Fibroblast of peridontal ligament (primary cell): ENCODE data around the gene BIRC2.

Source experiments
- DNase-seq: peaks from one replicate; pipeline ENCODE4 v3.0.0-alpha.2; 2010; ENCODE audit errors: extremely low read depth

Gene BIRC2

DNA sequence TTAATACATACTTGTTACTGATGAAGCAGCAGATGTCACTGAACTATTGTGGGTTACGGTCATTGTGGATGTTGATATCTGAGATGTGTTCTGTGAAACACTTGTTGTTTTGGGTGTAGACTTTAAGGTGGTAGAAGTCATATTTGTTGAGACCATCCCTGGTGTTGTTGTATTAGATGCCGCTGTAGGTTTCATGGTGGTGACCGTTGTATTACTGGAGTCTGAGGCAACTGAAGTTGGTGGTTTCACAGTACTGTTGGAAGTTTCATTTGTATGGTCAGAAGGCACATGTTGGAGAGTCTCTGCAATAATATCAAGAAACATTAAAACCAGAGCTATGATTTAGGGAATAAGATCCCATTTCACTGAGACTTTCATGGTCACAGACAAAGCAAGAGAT, 54.9 kb downstream of the BIRC2 start:
- DNase-seq, result no peak

DNA sequence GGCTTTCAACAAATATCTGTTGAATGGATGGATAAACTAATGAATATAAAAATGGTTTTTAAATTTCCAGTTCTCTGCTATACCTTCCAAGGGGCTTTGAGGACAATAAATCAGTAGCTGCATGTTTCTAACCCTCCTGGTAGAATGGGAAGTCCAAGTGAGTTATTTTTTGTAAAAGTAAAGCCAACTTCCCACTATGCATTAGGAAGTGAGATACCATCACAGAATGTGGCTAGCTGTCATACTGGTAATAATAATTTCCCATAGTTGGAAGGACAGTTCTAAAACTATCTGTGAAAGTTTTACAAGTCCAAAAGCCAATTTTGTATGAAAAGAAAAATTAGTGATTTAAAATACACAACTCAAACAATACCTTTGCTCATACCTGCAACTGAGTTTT, 55.5 kb downstream of the BIRC2 start:
- DNase-seq, result no peak

DNA sequence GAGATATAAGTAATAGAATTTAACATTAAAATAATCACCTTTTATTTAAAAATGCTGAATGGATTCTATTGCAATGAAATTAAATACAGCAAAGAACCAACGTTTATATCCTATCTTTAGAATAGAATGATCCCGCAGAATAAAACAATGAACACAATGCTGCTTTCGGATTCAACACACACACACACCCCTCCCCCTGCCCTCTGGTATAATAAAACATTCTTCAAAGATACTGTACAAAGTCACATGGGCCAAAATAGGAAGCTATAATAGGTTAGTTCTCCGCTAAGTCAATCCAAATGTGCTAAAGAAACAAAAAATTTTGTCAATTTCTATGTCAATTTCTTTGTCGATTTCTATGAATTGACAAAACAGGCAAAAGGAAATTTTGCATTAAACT, 58.5 kb downstream of the BIRC2 start:
- DNase-seq, result no peak

DNA sequence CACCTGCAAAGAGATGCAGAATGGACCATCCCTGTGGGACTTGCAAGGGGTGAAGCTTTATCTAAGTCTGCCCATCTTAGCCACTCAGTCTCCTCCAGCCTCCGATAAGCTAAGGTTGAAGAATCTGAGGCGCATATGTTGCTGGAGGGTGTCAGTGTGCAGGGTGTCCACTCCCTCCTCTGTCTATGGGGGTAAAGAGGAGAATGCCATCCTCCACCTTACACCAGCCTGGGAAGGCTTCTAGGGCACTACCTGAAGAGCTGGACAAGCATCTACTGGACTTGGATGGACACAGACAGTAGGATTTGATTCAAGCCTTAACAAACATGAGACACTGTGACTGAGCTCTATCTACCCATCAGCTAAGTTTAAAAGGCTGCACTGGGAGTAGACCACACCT, 59.1 kb downstream of the BIRC2 start:
- DNase-seq, result no peak

DNA sequence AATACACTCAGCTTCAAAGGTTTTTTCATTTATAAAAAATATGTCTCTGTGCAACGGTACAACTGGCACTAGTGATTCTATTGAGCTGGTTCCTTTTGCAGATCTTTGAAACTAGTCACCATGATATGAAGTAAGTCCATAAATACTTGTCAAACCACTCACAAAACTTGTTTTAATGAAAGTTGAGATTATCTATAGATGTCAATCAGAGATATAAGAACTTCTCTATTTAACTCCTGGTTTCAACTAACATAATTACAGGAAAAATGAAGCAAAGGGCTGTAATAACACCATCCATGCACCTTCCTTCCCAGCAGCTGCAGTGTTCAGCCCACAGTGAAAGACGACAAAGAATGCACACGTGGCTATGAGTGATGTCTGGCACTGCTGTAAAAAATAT, 60.9 kb downstream of the BIRC2 start:
- DNase-seq, result no peak

DNA sequence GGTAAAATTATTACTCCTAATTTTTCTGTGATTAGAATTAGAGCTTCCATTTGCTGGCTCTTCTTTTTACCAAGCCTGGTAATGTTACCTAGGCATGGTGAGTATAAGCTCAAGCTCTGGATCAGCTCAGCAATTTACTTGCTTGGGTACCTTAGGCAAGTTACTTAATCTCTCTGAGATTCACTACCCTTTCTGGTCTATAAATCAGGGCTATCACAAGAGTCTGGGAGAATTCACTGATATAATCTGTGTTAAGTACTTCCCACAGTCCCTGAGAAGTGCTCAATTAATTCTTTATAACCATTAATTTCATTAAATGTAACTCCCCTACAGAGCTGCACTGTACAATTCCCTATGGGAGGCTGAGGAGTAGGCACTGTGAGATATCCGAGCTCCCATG, 61.3 kb downstream of the BIRC2 start:
- DNase-seq, result no peak

DNA sequence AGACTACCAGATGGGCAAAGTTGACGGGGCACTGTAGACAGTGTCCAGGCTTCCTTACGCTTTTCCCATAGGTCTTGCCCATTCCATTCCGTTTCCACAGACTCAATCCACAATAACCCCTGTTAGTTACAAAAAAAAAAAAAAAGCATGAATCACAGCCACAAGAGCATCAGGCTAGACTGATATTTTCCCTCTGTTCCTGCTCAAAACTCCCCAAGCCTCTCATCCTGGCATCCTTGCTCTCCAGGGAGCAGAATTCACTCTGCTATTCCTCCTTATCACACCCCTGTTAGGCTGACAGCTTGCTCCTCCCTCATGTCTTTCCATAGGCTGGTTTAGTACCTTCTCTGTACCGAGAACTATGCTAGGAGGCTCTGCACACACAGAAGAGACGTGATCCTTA, 63.4 kb downstream of the BIRC2 start:
- DNase-seq, result peak; percentile 36

DNA sequence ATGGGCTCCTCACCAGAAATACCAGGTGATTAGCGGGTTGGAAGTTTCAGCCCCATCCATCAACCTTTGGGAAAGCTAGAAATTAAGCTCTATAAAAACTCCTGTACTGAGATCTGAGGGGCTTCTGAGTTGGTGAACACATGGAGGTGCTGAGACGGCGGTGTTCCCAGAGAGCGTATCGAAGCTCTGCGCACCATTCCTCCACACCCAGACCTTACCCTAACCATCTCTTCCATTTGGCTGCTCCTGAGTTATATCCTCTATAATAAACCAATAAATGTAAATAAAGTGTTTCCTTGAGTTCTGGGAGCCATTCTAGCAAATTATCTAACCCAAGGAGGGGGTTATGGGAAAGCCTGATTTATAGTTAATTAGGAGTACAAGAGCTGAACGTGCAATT, 64.1 kb downstream of the BIRC2 start:
- DNase-seq, result no peak

DNA sequence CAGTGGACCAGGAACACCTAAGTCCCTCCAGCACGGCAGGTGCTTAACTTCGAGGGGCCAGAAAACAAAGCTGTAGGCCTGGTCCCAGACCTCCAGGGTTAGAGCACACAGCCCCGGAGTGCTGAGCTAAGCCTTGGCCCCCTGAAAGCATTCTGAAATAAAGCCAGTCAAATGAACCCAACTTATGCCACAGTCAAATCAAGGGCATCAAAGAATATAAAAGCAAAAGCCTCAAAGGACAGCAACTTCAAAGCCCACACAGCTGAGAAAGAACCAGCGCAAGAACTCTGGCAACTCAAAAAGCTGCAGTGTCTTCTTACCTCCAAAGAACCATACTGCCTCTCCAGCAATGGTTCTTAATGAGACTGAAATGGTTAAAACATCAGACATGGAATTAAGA, 66.5 kb downstream of the BIRC2 start:
- no peak for DNase-seq

DNA sequence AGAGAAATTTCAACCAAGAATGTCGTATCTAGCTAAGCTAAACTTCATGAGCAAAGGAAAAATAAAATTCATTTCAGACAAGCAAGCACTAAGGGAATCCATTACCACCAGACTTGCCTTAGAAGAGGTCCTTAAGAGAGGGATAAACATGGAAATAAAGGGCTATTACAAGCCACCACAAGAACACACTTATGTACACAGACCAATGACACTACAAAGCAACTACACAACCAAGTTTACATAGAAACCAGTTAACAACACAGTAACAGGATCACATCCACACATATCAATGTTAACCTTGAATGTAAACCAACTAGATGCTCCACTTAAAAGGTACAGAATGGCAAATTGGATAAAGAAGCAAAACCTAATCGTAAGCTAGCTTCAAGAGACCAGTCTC, 67.5 kb downstream of the BIRC2 start:
- no peak for DNase-seq

DNA sequence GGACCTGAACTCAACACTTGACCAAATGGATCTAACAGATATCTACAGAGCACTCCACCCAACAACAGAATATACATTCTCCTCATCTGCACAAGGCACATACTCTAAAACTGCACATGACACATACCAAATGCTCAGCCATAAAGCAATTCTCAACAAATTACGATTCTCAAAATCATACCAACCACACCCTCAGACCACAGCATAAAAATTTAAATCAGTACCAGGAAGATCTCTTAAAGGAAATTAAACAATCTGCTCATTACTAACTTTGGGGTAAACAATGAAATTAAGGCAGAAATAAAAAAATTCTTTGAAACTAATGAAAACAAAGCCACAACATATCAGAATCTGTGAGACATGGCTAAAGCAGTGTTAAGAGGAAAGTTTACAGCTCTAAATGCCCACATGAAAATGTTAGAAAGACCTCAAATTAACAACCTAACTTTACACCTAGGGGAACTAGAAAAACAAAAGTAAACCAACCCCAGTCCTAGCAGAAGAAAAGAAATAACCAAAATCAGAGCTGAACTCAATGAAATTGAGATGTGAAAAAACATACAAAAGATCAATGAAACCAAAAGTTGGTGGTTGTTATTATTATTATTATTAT, 68.4 kb downstream of the BIRC2 start:
- no peak for DNase-seq

DNA sequence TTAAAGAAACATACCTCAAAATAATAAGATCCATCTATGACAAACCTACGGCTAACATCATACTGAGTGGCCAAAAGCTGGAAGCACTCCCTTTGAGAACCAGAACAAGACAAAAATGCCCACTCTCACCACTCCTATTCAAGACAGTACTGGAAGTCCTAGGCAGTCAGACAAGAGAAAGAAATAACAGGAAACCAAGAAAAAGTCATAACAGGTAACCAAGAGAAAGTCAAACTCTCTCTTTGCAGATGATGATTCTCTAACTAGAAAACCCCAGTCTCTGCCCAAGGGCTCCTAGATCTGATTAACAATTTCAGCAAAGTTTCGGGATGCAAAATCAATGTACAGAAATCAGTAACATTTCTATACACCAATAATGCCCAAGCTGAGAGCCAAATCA, 70.0 kb downstream of the BIRC2 start:
- DNase-seq, result no peak

DNA sequence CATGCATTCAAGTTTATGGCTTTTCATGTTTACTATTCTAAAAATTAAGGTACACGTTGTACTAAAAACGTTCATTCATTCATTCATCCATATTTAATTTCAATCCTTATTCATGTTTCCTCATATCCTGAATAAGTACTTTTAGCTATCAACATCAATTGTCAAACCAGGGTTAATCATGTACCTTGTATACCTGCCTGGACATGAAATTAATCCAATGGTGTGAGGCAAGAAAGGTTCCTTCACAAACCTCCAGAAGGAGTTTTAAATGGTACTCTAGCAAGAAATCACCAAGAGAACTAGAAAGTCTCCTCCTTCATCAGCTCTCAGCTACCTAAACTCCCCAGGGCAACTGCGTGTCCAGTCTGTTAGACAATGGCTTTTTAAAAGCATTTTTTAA, 72.2 kb downstream of the BIRC2 start:
- no peak for DNase-seq

DNA sequence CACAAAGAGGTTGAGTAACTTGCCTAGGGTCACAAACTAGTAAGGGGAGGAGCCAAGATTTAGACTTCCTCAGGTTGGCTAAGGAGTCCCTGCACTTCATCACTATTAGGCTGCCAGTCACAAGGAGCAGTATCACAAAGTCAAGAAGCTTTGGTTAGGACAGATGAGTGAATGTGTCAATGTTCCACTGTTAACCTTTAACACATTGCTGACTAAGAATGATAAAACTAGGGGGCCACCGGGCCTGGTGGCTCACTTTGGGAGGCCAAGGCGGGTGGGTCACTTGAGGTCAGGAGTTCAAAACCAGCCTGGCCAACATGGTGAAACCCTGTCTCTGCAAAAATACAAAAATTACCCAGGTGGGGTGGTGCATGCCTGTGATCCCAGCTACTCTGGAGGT, 73.5 kb downstream of the BIRC2 start:
- no peak for DNase-seq

DNA sequence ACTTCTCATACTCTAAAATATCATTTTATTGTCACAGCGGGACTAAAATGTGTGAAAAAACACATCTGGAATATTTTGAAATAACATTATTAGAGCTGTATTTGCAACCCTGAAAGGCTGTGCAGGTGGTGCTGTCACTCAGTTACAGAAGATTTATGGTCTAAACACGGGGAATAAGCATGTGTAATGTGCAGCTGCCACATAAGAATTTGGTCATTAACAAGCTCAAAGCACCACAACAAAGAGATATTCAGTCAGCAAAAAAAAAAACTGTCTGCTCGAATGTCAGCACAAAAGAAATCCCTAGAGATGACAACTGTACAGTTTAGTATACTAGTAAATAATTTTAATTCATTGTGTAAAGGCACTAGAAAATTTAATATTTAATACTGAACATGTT, 74.2 kb downstream of the BIRC2 start:
- DNase-seq, result no peak

DNA sequence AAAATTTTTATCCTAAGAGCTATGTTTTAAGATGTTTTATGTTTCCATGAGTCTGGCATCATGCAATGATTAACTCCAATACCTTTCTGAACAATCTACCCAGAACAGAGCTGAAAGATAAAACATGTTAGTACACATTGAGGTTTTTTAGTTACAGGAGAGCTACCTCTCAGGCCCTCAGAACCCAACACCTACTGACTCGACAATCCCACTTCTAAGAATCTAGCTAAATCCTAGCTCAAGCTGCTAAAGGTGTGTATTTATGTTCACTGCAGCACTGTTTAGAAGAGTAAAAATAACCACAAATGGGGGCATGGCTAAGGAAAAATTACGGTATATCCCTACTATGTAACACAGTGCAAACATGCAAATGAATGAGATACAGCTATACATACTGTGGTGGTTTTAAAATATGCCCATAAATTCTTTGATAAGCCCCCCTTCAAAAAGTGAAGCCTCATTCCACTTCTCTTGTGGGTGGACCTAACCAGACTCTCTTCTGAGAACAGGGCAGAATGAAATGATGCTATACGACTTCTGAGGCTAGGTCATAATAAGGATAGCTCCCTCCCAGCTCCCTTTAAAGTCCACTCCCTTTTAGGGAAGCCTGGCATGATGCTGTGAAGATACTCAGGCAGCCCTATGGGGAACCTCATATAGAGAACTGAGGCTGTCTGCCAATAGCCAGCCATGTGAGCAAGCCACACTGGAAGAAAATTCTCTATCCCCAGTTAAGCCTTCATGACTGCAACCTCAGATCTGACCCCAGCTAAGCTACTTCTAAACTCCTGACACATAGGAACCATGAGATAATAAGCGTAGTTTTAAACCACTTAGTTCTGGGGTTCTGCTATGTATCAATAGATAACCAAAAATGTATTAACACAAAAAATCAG, 76.1 kb downstream of the BIRC2 start:
- no peak for DNase-seq

DNA sequence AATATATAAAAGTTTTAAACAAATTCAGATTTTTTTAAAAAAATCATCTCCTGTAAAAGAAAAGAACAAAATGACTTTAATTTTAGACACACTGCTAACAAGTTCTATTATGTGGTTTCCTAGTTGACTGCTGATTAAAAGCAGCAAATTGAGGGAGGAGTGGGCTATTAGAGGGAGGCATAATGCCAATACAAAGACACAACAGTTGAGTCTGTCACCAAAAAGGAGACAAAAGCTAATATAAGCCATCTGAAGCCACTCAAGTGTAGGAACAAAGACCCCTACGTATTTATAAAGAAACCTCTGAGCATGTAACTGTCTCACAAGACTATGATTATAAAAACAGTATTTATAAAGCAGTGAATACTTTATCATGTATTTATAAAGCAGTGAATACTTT, 76.9 kb downstream of the BIRC2 start:
- no peak for DNase-seq

DNA sequence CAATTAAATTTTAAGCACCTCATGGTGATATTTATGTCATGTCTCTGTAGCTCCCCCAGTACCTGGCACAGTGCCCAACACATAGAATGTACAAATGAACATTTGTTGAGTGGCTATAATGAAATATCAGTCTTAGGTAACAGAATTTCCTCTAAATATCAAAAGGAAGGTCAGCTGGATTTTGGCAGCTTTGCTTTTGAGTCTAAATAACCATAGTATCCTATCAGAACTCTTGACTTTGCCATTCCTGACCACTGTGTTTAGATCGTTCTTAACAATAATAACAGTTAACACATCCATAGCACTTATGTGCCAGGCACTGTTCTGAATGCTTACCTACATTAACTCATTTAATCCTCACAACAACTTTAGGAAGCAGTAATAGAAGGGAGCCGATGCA, 79.0 kb downstream of the BIRC2 start:
- DNase-seq, result no peak

DNA sequence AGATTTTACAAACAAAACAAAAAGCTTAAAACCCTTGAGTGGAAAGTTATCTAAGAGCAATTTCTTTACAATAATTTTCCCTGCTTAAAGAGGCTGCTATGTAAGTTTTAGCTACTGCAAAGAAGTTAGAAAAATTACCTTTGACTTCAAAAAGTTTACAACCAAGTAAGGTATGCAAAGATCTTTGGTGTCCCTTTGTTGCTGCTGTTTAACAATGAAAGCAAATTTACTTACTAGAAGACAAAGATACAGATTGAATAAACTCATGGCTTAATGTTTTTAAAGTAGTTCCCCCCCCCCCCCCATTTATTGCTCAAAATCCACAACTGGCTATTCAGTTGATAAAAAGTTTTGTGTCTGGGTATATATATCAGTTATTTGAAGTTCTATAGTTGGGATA, 79.6 kb downstream of the BIRC2 start:
- no peak for DNase-seq

DNA sequence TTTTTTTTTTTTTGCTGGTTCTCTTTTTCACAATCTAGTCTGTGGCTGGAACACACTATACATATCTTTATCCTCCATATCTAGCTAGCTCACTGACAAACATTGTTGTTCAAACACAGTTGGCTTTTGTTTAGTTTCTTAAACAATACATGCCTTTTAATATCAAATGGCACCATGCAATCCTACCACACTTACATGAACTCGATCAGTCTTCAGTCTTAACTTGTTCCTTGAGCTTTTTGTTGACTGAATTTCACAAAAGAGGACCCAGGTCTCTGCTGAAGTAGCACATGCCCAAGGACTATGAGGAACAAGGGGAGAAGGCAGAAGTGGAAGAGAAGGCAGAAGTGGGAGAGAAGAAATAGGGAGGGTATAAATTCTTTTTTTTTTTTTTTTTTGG, 80.1 kb downstream of the BIRC2 start:
- DNase-seq, result no peak
